Effector memory CD8-positive, alpha-beta T cell (primary cell): ENCODE measurements around the gene SLC16A9.
"Not testable (repeated sequence)": the region's sequence is repeated elsewhere in the genome, so short reads cannot be mapped to it uniquely, and the experiment has no call there.

Experiments used
- ATAC-seq: fragments of 150-1000 bp; cut with Tn5 transposase; replicated peaks from 2 replicates; pipeline ENCODE4 v1.10.0; 2021; ENCODE audit warnings: mild to moderate bottlenecking, moderate library complexity
- DNase-seq, 3 experiments: peaks; one replicate each; pipeline ENCODE4 v3.0.0; 2021
- H3K27ac Mint-ChIP-seq, 2 donors: one replicate each; pipeline ENCODE4 v1.8.0; 2022; ENCODE audit warnings: mild to moderate bottlenecking in 2 of 2, mixed read lengths in 2 of 2, moderate library complexity in 2 of 2
- H3K27me3 Mint-ChIP-seq, 2 donors: one replicate each; pipeline ENCODE4 v1.8.0; 2022; ENCODE audit warnings: mixed read lengths in 2 of 2
- H3K36me3 Mint-ChIP-seq: one replicate; pipeline ENCODE4 v1.8.0; 2022; ENCODE audit warnings: mild to moderate bottlenecking, moderate library complexity, mixed read lengths; ENCODE audit not compliant: insufficient read depth
- H3K4me1 Mint-ChIP-seq, 2 donors: one replicate each; pipeline ENCODE4 v1.8.0; 2022; ENCODE audit warnings: low read depth in 2 of 2, mixed read lengths in 2 of 2
- H3K4me3 Mint-ChIP-seq, 2 donors: one replicate each; pipeline ENCODE4 v1.8.0; 2022; ENCODE audit warnings: mild to moderate bottlenecking in 2 of 2, mixed read lengths in 2 of 2, moderate library complexity in 2 of 2
- H3K9me3 Mint-ChIP-seq, 2 donors: one replicate each; pipeline ENCODE4 v1.8.0; 2022; ENCODE audit warnings: mixed read lengths in 2 of 2

The SLC16A9 gene

GRCh38 chr10:59680199-59680598, 29.5 kb downstream of the SLC16A9 start:
- no peak overlapping the region for H3K27ac Mint-ChIP-seq
- no peaks in the 10 kb centered on the region for H3K9me3 Mint-ChIP-seq
- DNase-seq, result no peak
- no peaks in the 10 kb centered on the region for H3K4me1 Mint-ChIP-seq
- peaks cover 0 to 24% of the 10 kb centered on the region in 2 donors for H3K27me3 Mint-ChIP-seq
- no peaks in the 10 kb centered on the region for H3K36me3 Mint-ChIP-seq
- no peak overlapping the region for H3K4me3 Mint-ChIP-seq
- ATAC-seq, result no peak

DNA sequence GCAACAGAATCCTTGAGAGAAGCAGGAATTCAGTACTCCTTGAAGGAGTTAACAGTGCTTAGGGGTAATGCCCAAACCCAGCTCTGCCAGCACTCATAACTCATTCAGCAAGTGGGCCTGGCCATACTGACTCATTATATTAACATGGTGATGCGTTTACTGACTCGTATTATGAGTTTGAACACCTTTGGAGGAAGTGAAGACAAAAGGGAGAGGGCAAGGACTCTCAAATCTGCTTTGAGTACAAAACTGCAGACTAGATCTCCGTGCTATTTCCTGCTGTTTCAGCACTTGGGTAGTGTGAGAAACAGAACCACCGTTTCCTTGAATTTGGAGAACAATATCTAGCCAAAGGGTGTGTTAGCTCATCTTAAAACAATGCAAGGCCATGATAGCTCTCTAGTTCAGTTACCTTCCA, 30.8 kb downstream of the SLC16A9 start:
- H3K4me3 Mint-ChIP-seq, result no peak overlapping the region
- no peak overlapping the region for H3K27ac Mint-ChIP-seq
- ATAC-seq (no peak), DNase-seq (no peak)
- H3K27me3 Mint-ChIP-seq, result peaks cover 0 to 23% of the 10 kb centered on the region in 2 donors
- H3K36me3 Mint-ChIP-seq, result no peaks in the 10 kb centered on the region
- H3K9me3 Mint-ChIP-seq, result no peaks in the 10 kb centered on the region
- H3K4me1 Mint-ChIP-seq, result no peaks in the 10 kb centered on the region

DNA sequence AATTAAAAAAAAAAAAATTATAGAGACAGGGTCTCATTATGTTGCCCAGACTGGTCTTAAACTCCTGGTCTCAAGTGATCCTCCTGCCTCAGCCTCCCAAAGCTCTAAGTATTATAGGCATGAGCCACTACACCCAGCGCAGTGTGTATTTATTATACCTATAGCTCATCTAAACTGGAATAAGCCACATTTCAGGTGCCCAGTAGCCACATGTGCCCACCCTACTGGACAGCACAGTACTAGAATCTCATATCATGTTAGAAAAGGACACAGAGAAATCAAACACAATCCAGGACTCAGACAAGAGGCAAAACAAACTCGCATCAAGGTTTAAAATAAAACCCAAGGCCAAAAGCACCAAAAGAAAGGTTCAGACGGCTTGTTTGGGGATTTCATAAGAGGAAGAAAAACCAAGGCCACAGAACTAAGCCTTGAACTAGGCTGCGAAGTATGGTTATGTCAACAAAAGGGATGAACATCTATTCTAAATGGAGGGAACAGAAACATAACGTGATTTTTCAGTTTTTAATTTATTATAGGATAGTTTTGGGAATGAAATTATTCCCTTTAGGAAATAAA, 32.3 kb downstream of the SLC16A9 start:
- Mint-ChIP-seq H3K4me1 (no peaks in the 10 kb centered on the region), H3K4me3 (no peak overlapping the region), H3K27ac (no peak overlapping the region), H3K9me3 (no peaks in the 10 kb centered on the region), H3K27me3 (peaks cover 0 to 27% of the 10 kb centered on the region in 2 donors), H3K36me3 (no peaks in the 10 kb centered on the region)
- no peak for DNase-seq
- no peak for ATAC-seq

GRCh38 chr10:59675812-59676211, 33.8 kb downstream of the SLC16A9 start:
- H3K27me3 Mint-ChIP-seq, result peaks cover 4 to 31% of the 10 kb centered on the region in 2 donors
- no peak overlapping the region for H3K27ac Mint-ChIP-seq
- no peaks in the 10 kb centered on the region for H3K36me3 Mint-ChIP-seq
- no peaks in the 10 kb centered on the region for H3K9me3 Mint-ChIP-seq
- no peak overlapping the region for H3K4me3 Mint-ChIP-seq
- ATAC-seq (no peak), DNase-seq (no peak)
- H3K4me1 Mint-ChIP-seq, result no peaks in the 10 kb centered on the region

- DNase-seq (no peak), ATAC-seq (no peak)
- H3K27me3 Mint-ChIP-seq, result peaks cover 8 to 22% of the 10 kb centered on the region in 2 donors
- H3K4me3 Mint-ChIP-seq, result no peak overlapping the region
- no peaks in the 10 kb centered on the region for H3K36me3 Mint-ChIP-seq
- H3K9me3 Mint-ChIP-seq, result no peaks in the 10 kb centered on the region
- no peaks in the 10 kb centered on the region for H3K4me1 Mint-ChIP-seq
- H3K27ac Mint-ChIP-seq, result no peak overlapping the region
Measured at GRCh38 chr10:59674215-59674836, 35.3 kb downstream of the SLC16A9 start.

- DNase-seq (no peak), ATAC-seq (no peak)
- Mint-ChIP-seq H3K4me1 (no peaks in the 10 kb centered on the region), H3K27me3 (peaks cover 14 to 16% of the 10 kb centered on the region in 2 donors), H3K9me3 (no peaks in the 10 kb centered on the region), H3K36me3 (no peaks in the 10 kb centered on the region), H3K27ac (no peak overlapping the region), H3K4me3 (no peak overlapping the region)
Measured at GRCh38 chr10:59672150-59672875, 37.3 kb downstream of the SLC16A9 start.

- Mint-ChIP-seq H3K27ac (no peak overlapping the region), H3K36me3 (no peaks in the 10 kb centered on the region), H3K4me3 (no peak overlapping the region), H3K4me1 (no peaks in the 10 kb centered on the region), H3K9me3 (no peaks in the 10 kb centered on the region), H3K27me3 (peaks cover 14 to 16% of the 10 kb centered on the region in 2 donors)
- ATAC-seq (no peak), DNase-seq (no peak)
Measured at GRCh38 chr10:59670269-59670668, 39.4 kb downstream of the SLC16A9 start.

GRCh38 chr10:59668096-59668495, 41.6 kb downstream of the SLC16A9 start:
- H3K27ac Mint-ChIP-seq, result no peak overlapping the region
- H3K4me3 Mint-ChIP-seq, result no peak overlapping the region
- DNase-seq, result no peak
- peaks cover 6 to 14% of the 10 kb centered on the region in 2 donors for H3K27me3 Mint-ChIP-seq
- no peaks in the 10 kb centered on the region for H3K4me1 Mint-ChIP-seq
- H3K9me3 Mint-ChIP-seq, result peaks cover 0 to 3% of the 10 kb centered on the region in 2 donors
- no peaks in the 10 kb centered on the region for H3K36me3 Mint-ChIP-seq
- no peak for ATAC-seq

GRCh38 chr10:59666310-59666709, 43.3 kb downstream of the SLC16A9 start:
- no peaks in the 10 kb centered on the region for H3K36me3 Mint-ChIP-seq
- no peak overlapping the region for H3K27ac Mint-ChIP-seq
- no peak for ATAC-seq

GRCh38 chr10:59663213-59663612, 46.4 kb downstream of the SLC16A9 start:
- not testable (repeated sequence) for DNase-seq, H3K4me1 Mint-ChIP-seq, H3K4me3 Mint-ChIP-seq, ATAC-seq, H3K9me3 Mint-ChIP-seq, H3K27ac Mint-ChIP-seq, H3K36me3 Mint-ChIP-seq
- H3K27me3 Mint-ChIP-seq, result peaks cover 18 to 20% of the 10 kb centered on the region in 2 donors

More at GRCh38 chr10:59666310-59666709, 43.3 kb downstream of the SLC16A9 start:
- H3K27me3 Mint-ChIP-seq, result peaks cover 0 to 10% of the 10 kb centered on the region in 2 donors
- no peak for DNase-seq
- H3K4me1 Mint-ChIP-seq, result no peaks in the 10 kb centered on the region
- peaks cover 0 to 3% of the 10 kb centered on the region in 2 donors for H3K9me3 Mint-ChIP-seq
- no peak overlapping the region for H3K4me3 Mint-ChIP-seq

DNA sequence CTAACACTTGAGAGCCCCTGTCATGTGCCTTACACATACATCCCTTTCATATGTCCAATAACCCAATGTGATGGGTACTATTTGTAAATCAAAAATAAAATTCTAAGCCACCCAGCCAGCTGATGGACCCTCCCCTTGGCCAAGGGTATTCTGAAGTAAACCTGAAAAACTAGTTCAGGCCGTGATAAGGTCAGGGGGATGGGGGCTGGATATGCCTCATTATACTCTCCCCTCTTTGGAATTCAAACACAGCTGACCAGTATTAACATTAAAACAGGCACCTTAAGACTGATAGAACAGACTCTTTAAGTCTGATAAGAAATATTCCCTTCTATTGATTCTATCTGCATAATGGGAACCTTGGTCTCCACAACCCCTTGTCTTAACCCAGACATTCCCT, 51.9 kb downstream of the SLC16A9 start:
- Mint-ChIP-seq H3K27ac (no peak overlapping the region), H3K4me3 (no peak overlapping the region), H3K4me1 (peaks cover 0 to 6% of the 10 kb centered on the region in 2 donors), H3K36me3 (no peaks in the 10 kb centered on the region), H3K9me3 (peaks cover 2 to 7% of the 10 kb centered on the region in 2 donors), H3K27me3 (peaks cover 25 to 30% of the 10 kb centered on the region in 2 donors)
- DNase-seq, result no peak
- no peak for ATAC-seq

- Mint-ChIP-seq H3K4me3 (no peak overlapping the region), H3K9me3 (peaks cover 2 to 7% of the 10 kb centered on the region in 2 donors), H3K4me1 (peaks cover 0 to 6% of the 10 kb centered on the region in 2 donors), H3K36me3 (no peaks in the 10 kb centered on the region), H3K27me3 (peaks cover 23 to 35% of the 10 kb centered on the region in 2 donors), H3K27ac (no peak overlapping the region)
- ATAC-seq, result no peak
- no peak for DNase-seq
Measured at GRCh38 chr10:59655309-59655708, 54.3 kb downstream of the SLC16A9 start.

- peaks cover 0 to 6% of the 10 kb centered on the region in 2 donors for H3K4me1 Mint-ChIP-seq
- no peaks in the 10 kb centered on the region for H3K36me3 Mint-ChIP-seq
- ATAC-seq (no peak), DNase-seq (no peak)
- H3K9me3 Mint-ChIP-seq, result no peaks in the 10 kb centered on the region
- H3K4me3 Mint-ChIP-seq, result no peak overlapping the region
- H3K27me3 Mint-ChIP-seq, result peaks cover 16 to 25% of the 10 kb centered on the region in 2 donors
- no peak overlapping the region for H3K27ac Mint-ChIP-seq
Measured at GRCh38 chr10:59654007-59654406, 55.6 kb downstream of the SLC16A9 start.

DNA sequence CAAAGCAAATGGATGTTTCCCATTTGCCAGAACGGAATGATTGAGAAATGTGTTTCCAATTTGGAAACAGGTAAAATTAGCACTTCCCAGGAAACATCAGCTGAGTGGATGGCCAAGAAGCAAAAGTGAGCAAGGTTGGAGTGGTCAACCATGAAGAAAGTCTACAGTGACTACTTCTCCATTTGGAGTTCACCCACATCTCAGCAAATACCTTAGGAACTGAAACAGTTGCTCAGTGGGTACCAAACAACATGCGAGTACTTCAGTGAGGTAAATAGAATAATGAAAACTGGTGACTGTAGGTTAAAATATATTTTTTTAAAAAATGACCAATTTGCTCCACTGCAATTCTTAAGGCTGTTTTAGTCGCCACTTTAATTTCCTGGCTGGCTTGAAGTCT, 57.7 kb downstream of the SLC16A9 start:
- H3K36me3 Mint-ChIP-seq, result no peaks in the 10 kb centered on the region
- H3K4me3 Mint-ChIP-seq, result no peak overlapping the region
- H3K27me3 Mint-ChIP-seq, result peaks cover 5 to 16% of the 10 kb centered on the region in 2 donors
- ATAC-seq (no peak), DNase-seq (no peak)
- no peak overlapping the region for H3K27ac Mint-ChIP-seq
- H3K9me3 Mint-ChIP-seq, result no peaks in the 10 kb centered on the region
- H3K4me1 Mint-ChIP-seq, result peaks cover 0 to 6% of the 10 kb centered on the region in 2 donors
